LoVo (cell line): ENCODE measurements around the gene GTF3C5.
"Not testable (repeated sequence)": the region's sequence is repeated elsewhere in the genome, so short reads cannot be mapped to it uniquely, and the experiment has no call there.

Source experiments
- DNase-seq: peaks from one replicate; pipeline ENCODE4 v3.0.0-alpha.2; 2016; ENCODE audit warnings: low spot score

The GTF3C5 gene

GRCh38 chr9:133090752-133091385, 60.1 kb downstream of the GTF3C5 start:
- no peak for DNase-seq

- DNase-seq, result not testable (repeated sequence)
Measured at GRCh38 chr9:133094351-133094750, 63.6 kb downstream of the GTF3C5 start.

GRCh38 chr9:133094842-133095393, 64.1 kb downstream of the GTF3C5 start:
- DNase-seq, result no peak

- no peak for DNase-seq
Measured at GRCh38 chr9:133098104-133098754, 67.4 kb downstream of the GTF3C5 start.

GRCh38 chr9:133098871-133099270, 68.1 kb downstream of the GTF3C5 start:
- no peak for DNase-seq

- no peak for DNase-seq
Measured at GRCh38 chr9:133099726-133100505, 69.1 kb downstream of the GTF3C5 start.

- no peak for DNase-seq
Measured at GRCh38 chr9:133100506-133101355, 69.9 kb downstream of the GTF3C5 start.

GRCh38 chr9:133101356-133102189, 70.8 kb downstream of the GTF3C5 start:
- DNase-seq, result no peak

GRCh38 chr9:133102190-133103021, 71.6 kb downstream of the GTF3C5 start:
- DNase-seq, result no peak

- DNase-seq, result no peak
Measured at GRCh38 chr9:133103183-133103986, 72.6 kb downstream of the GTF3C5 start.

GRCh38 chr9:133103987-133104505, 73.2 kb downstream of the GTF3C5 start:
- DNase-seq, result no peak

- no peak for DNase-seq
Measured at GRCh38 chr9:133104718-133105460, 74.1 kb downstream of the GTF3C5 start.

- DNase-seq, result no peak
Measured at GRCh38 chr9:133105461-133105770, 74.6 kb downstream of the GTF3C5 start.

- no peak for DNase-seq
Measured at GRCh38 chr9:133106511-133107244, 75.9 kb downstream of the GTF3C5 start.

GRCh38 chr9:133107245-133107722, 76.5 kb downstream of the GTF3C5 start:
- no peak for DNase-seq
